Mesendoderm (in vitro differentiated cells): ENCODE measurements around the gene CBX5.

Source experiments
- DNase-seq: peaks from one replicate; pipeline ENCODE4 v3.0.0; 2013
- H2AK5ac ChIP-seq: 2 replicates; pipeline ENCODE4 v1.6.1; 2013; ENCODE audit warnings: low read length, inconsistent platforms
- H2BK120ac ChIP-seq: 2 replicates; pipeline ENCODE4 v1.6.1; 2013; ENCODE audit warnings: low read depth, mild to moderate bottlenecking, low read length, moderate library complexity, mixed read lengths
- H2BK15ac ChIP-seq: replicated peaks from 2 replicates; pipeline ENCODE4 v1.6.1; 2013; ENCODE audit warnings: low read depth, mild to moderate bottlenecking, moderate library complexity
- H2BK5ac ChIP-seq: 2 replicates; pipeline ENCODE4 v1.6.1; 2013; ENCODE audit warnings: low read length, inconsistent platforms
- H3K18ac ChIP-seq: 2 replicates; pipeline ENCODE4 v1.6.1; 2013; ENCODE audit warnings: mild to moderate bottlenecking, low read length, mixed read lengths
- H3K23ac ChIP-seq: one replicate; pipeline ENCODE4 v1.6.1; 2013; ENCODE audit warnings: low read length
- H3K27ac ChIP-seq: 2 replicates; pipeline ENCODE4 v1.5.1; 2013; ENCODE audit warnings: low read depth, mild to moderate bottlenecking, inconsistent platforms, low read length, moderate library complexity
- H3K27me3 ChIP-seq: 2 replicates; pipeline ENCODE4 v1.6.1; 2013; ENCODE audit warnings: low read length, control low read depth, mild to moderate bottlenecking, inconsistent platforms; ENCODE audit not compliant: insufficient read depth, poor library complexity
- H3K36me3 ChIP-seq: 2 replicates; pipeline ENCODE4 v1.6.1; 2013; ENCODE audit warnings: low read length, inconsistent platforms; ENCODE audit not compliant: control insufficient read depth, insufficient read depth
- H3K4ac ChIP-seq: one replicate; pipeline ENCODE4 v1.6.1; 2013; ENCODE audit warnings: low read depth, mild to moderate bottlenecking, low read length, moderate library complexity
- H3K4me1 ChIP-seq: 2 replicates; pipeline ENCODE4 v1.6.1; 2013; ENCODE audit warnings: low read depth, low read length, inconsistent platforms; ENCODE audit not compliant: control insufficient read depth
- H3K4me2 ChIP-seq: 2 replicates; pipeline ENCODE4 v1.6.1; 2013; ENCODE audit warnings: low read length
- H3K4me3 ChIP-seq: 2 replicates; pipeline ENCODE4 v1.5.1; 2013; ENCODE audit warnings: mild to moderate bottlenecking, low read length
- H3K56ac ChIP-seq: one replicate; pipeline ENCODE4 v1.6.1; 2013; ENCODE audit warnings: low read length
- H3K79me1 ChIP-seq: 2 replicates; pipeline ENCODE4 v1.6.1; 2013; ENCODE audit warnings: low read length, inconsistent platforms
- H3K79me2 ChIP-seq: 2 replicates; pipeline ENCODE4 v1.6.1; 2013; ENCODE audit warnings: mild to moderate bottlenecking, low read length; ENCODE audit not compliant: control insufficient read depth, insufficient read depth
- H3K9ac ChIP-seq: 2 replicates; pipeline ENCODE4 v1.6.1; 2013; ENCODE audit warnings: low read length, inconsistent platforms
- H4K5ac ChIP-seq: one replicate; pipeline ENCODE4 v1.6.1; 2013; ENCODE audit warnings: low read length
- H4K8ac ChIP-seq: one replicate; pipeline ENCODE4 v1.6.1; 2013; ENCODE audit warnings: low read depth, mild to moderate bottlenecking, control low read depth, low read length, moderate library complexity
- WGBS: extraction: QIAGEN DNeasy Blood & Tissue Kit; methylation state at CpG from one replicate; pipeline ENCODE4 v1.1.7; 2013; ENCODE audit warnings: low lambda C conversion rate, missing lambda C conversion rate; ENCODE audit not compliant: insufficient coverage; ENCODE audit errors: extremely low coverage; 5-methylcytosine and 5-hydroxymethylcytosine counted together

The CBX5 gene

DNA sequence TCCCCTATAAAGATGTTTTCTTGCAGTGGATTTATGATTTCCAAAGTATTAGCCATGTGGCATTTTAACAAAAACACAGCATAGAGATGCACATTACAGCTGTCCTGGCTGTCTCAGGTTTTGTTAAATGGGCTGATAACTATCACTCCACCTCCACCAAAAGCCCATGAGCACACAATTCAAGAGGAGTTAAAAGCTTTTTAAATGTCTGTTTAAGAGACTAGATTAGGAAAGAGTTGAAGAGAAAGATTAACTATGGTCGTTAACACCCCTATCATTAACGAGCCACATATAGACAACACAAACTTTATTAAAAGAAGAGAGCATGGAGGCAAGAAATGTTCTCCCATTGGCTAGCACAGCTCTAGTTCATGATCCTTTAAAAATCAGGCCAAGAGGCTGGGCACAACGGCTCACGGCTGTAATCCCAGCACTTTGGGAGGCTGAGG is 14.5 kb downstream of the CBX5 start:
- Histone ChIP-seq H3K18ac (no peak overlapping the region), H3K23ac (no peak overlapping the region), H2BK5ac (no peak overlapping the region), H3K27me3 (no peaks in the 10 kb centered on the region), H2BK120ac (no peak overlapping the region), H3K79me1 (no peaks in the 10 kb centered on the region), H3K4me2 (no peak overlapping the region), H2AK5ac (no peak overlapping the region), H3K27ac (no peak overlapping the region), H3K56ac (no peak overlapping the region), H3K36me3 (no peaks in the 10 kb centered on the region), H3K4ac (no peak overlapping the region), H3K9ac (no peak overlapping the region), H3K79me2 (peaks cover 10% of the 10 kb centered on the region), H4K8ac (no peak overlapping the region), H2BK15ac (no peak overlapping the region), H3K4me1 (peaks cover 8% of the 10 kb centered on the region), H4K5ac (no peak overlapping the region), H3K4me3 (no peak overlapping the region)
- WGBS, result no CpG with 5 or more reads among the region's 4 CpGs
- DNase-seq, result no peak

DNA sequence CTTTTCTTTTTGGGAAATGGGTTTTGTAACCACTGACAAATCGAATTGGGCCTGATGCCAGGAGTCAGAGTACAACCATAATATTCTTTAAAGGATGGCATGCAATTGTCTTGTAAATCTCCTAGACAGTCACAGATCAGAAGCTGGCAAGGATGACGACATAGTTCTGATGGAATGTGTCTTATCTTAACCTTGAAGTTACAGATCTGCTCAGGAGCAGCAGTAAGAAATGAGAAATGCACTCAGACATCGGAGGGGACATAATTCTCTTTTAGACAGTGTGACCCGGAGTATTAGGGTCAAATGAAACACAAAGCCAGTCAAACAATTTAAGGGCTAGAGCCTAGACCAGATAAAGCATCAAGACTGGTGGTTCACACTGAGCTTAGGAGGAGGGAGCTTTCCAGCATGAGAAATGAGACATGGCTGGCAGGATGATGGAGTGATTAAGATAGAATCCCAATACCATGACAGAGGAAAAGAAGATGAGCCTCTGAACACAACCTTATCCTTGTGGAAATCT is 17.5 kb downstream of the CBX5 start:
- Histone ChIP-seq H3K4me1 (peaks cover 16% of the 10 kb centered on the region), H3K27me3 (no peaks in the 10 kb centered on the region)

DNA sequence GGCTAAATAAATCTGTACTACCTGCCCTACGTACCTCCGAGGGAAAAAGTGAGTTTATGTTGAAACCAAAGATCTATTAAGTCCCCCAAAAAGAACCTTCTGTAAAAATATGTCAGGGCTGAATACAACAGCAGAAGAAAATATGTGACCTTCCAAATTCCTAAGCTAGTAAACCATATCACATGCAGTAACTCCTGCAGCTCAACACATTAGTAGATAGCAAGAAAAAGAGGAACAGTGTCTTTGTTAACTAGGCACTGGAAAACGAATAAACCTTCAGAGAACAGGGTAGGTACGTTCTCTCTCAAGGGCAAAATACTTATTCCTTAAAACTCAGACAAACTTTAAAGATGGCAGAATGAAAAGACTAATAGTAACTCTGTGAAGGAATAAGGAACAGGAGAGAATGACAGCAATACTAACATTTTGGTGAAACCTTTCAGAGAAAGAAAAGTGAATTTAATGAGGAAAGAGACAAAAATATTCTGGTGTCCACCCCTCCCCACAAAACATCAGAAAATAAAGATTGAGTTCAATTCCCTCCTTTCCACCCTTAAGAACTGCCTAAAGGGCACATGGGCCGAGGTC is 18.0 kb downstream of the CBX5 start:
- Histone ChIP-seq H3K27ac (peak overlapping the region; percentile 63), H2AK5ac (no peak overlapping the region), H3K4ac (no peak overlapping the region), H3K79me1 (peaks cover 2% of the 10 kb centered on the region), H2BK15ac (no peak overlapping the region), H3K4me3 (no peak overlapping the region), H3K27me3 (no peaks in the 10 kb centered on the region), H3K23ac (no peak overlapping the region), H3K79me2 (peaks cover 22% of the 10 kb centered on the region), H3K4me2 (no peak overlapping the region), H3K9ac (peak overlapping the region; percentile 34), H3K4me1 (peaks cover 21% of the 10 kb centered on the region), H4K5ac (no peak overlapping the region), H3K18ac (peak overlapping the region; percentile 40), H3K36me3 (peaks cover 2% of the 10 kb centered on the region), H4K8ac (no peak overlapping the region), H2BK120ac (no peak overlapping the region), H2BK5ac (peak overlapping the region; percentile 22), H3K56ac (peak overlapping the region; percentile 52)
- no CpG with 5 or more reads among the region's 5 CpGs for WGBS
- no peak for DNase-seq

More for the DNA sequence above, 17.5 kb downstream of the CBX5 start:
- peaks cover 17% of the 10 kb centered on the region for H3K79me2 ChIP-seq
- no peak overlapping the region for H3K4me2 ChIP-seq
- peaks cover under 1% of the 10 kb centered on the region for H3K79me1 ChIP-seq
- H3K18ac ChIP-seq, result peak overlapping the region; percentile 40
- no peak overlapping the region for H3K23ac ChIP-seq
- peak overlapping the region; percentile 12 for H3K9ac ChIP-seq
- no peak overlapping the region for H3K4ac ChIP-seq
- H2BK120ac ChIP-seq, result no peak overlapping the region
- H3K56ac ChIP-seq, result peak overlapping the region; percentile 52
- peak overlapping the region; percentile 92 for H2BK15ac ChIP-seq
- no peaks in the 10 kb centered on the region for H3K36me3 ChIP-seq
- peak; percentile 81 for DNase-seq
- H3K27ac ChIP-seq, result peak overlapping the region; percentile 63
- H4K5ac ChIP-seq, result no peak overlapping the region
- no peak overlapping the region for H3K4me3 ChIP-seq
- H2AK5ac ChIP-seq, result no peak overlapping the region
- no peak overlapping the region for H4K8ac ChIP-seq
- H2BK5ac ChIP-seq, result no peak overlapping the region
- no CpG with 5 or more reads among the region's 4 CpGs for WGBS

DNA sequence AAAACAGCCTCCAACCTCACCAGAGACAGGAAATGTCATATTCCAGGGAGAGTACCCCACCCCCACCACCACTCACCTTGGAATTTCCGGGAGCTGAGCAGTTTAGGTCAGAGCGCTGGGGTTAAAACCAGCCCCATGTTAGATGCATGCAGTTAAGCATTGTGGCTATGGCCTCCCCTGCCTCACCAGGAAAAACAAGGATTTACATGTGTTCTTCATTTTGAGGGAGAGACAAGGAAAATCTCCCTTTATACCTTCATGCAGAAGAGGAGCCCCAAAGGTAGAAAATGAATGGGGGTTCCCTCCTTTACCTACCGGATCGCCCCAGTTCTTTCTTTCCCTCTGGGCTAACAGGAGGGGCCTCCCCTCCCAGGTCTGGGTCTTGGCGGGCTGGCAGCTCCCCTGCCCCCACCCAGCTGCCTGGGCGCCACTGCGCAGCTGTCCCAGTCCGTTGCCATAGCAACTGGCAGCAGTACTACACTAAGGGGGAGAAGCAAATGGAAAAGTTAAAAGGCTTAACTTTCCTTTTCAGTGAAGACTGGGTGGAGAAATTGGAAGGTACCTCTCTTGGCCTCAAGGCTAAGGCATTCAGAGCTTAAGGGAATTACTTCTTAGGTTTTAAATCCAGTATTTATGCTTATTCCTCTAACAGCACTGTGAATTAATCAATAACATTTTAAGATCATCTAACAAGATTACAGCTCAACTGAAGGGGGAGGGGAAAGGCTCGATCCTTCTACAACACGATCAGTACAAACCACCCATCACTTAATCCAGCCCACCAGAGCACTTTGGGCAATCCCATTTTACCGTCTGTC is 20.5 kb downstream of the CBX5 start:
- Histone ChIP-seq H3K9ac (peak overlapping the region; percentile 80), H3K18ac (peak overlapping the region; percentile 95), H2BK15ac (no peak overlapping the region), H3K27ac (peak overlapping the region; percentile 89), H4K8ac (no peak overlapping the region), H3K27me3 (no peaks in the 10 kb centered on the region), H3K79me1 (peaks cover 12% of the 10 kb centered on the region), H2BK5ac (peak overlapping the region; percentile 97), H3K4me3 (no peak overlapping the region), H3K4me1 (peaks cover 21% of the 10 kb centered on the region), H2AK5ac (no peak overlapping the region), H4K5ac (no peak overlapping the region), H3K36me3 (peaks cover 4% of the 10 kb centered on the region), H3K79me2 (peaks cover 32% of the 10 kb centered on the region), H3K23ac (no peak overlapping the region), H3K4ac (no peak overlapping the region), H3K56ac (peak overlapping the region; percentile 92), H3K4me2 (peak overlapping the region; percentile 62), H2BK120ac (no peak overlapping the region)
- DNase-seq, result peak; percentile 99
- no CpG with 5 or more reads among the region's 11 CpGs for WGBS

DNA sequence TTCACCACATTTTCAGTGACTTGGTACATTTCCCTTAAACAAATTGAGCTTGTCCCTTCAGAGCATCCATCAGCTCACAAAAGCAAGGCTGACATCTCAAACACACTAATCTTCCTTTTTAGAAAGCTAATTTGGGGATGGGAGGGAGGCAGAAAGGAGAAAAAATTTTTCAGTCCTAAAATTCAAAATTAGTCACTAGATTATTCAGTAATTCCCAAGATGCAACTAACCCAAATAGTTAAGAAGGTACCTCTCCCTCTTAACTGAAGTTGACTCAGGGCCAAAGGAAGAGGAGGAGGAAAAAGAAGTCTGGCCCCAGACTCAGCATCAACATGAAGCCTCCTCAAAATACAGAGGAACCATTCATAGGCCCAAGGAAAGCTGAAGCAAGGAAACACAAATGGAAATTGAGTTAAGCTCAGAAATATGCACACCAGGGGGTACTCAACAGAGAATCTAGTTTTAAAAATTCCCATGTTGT is 21.7 kb downstream of the CBX5 start:
- Histone ChIP-seq H3K36me3 (peaks cover 4% of the 10 kb centered on the region), H3K4me2 (no peak overlapping the region), H3K27ac (peak overlapping the region; percentile 97), H3K79me1 (peaks cover 12% of the 10 kb centered on the region), H3K56ac (peak overlapping the region; percentile 88), H2AK5ac (peak overlapping the region; percentile 95), H3K18ac (peak overlapping the region; percentile 92), H3K4me3 (no peak overlapping the region), H2BK15ac (peak overlapping the region; percentile 99), H2BK120ac (peak overlapping the region; percentile 62), H3K9ac (peak overlapping the region; percentile 58), H2BK5ac (peak overlapping the region; percentile 90), H3K23ac (no peak overlapping the region), H4K5ac (no peak overlapping the region), H3K27me3 (no peaks in the 10 kb centered on the region), H3K4me1 (peaks cover 21% of the 10 kb centered on the region), H3K79me2 (peaks cover 30% of the 10 kb centered on the region), H3K4ac (peak overlapping the region; percentile 75), H4K8ac (no peak overlapping the region)
- DNase-seq, result peak; percentile 77
